Lower lobe of right lung (tissue), 2 donors: ENCODE measurements around the gene DPP6. TPM values are rescaled to one million over a fixed set of nuclear protein-coding genes. Genes with fewer than 3 reads are reported as not detected.

ENCODE experiments used
- ATAC-seq, 2 donors: fragments of 200-7000 bp; cut with Tn5 transposase; one replicate each; pipeline ENCODE4 v1.9.1; 2020 to 2022; ENCODE audit warnings: mild to moderate bottlenecking in 2 of 2, moderate library complexity in 2 of 2
- DNase-seq: peaks from one replicate; pipeline ENCODE4 v3.0.0-alpha.2; 2020
- H3K27ac ChIP-seq: fragments of 200-600 bp; one replicate; pipeline ENCODE4 v1.8.0; 2022
- H3K27me3 ChIP-seq: fragments of 200-600 bp; one replicate; pipeline ENCODE4 v1.8.0; 2022; ENCODE audit warnings: low read depth
- H3K36me3 ChIP-seq: fragments of 200-600 bp; one replicate; pipeline ENCODE4 v1.8.0; 2022; ENCODE audit warnings: mild to moderate bottlenecking
- H3K4me1 ChIP-seq: fragments of 200-600 bp; one replicate; pipeline ENCODE4 v1.8.0; 2022
- H3K4me3 ChIP-seq: fragments of 200-600 bp; one replicate; pipeline ENCODE4 v1.8.0; 2022; ENCODE audit warnings: mild to moderate bottlenecking
- H3K9me3 ChIP-seq: fragments of 200-600 bp; one replicate; pipeline ENCODE4 v1.8.0; 2022
- intact Hi-C: fragments of 100-400 bp; cut with DNase I; formaldehyde crosslinking; loops from one replicate; pipeline ENCODE4 v1.11.0; 2022
- total RNA-seq: library from RNA; stranded (reverse); fragmentation: NEBNext Ultra II Directional; extraction: Animal tissue kit (Norgen Biotek cat#: 25700); gene quantifications from one replicate; pipeline ENCODE4 v1.2.1, GENCODE V29; 2021
- TF ChIP-seq, protein P1 (sequence below): fragments of 200-600 bp; IDR thresholded peaks from one replicate; pipeline ENCODE4 v1.8.0; 2022; ENCODE audit warnings: antibody characterized with exemption, mild to moderate bottlenecking
- donor health status: DM: no; HTN: yes; CAD: no; lungs with severe emphysema.

DPP6 gene
- total RNA-seq, 1 donor from 2014 or later, result 0.71 TPM

DNA sequence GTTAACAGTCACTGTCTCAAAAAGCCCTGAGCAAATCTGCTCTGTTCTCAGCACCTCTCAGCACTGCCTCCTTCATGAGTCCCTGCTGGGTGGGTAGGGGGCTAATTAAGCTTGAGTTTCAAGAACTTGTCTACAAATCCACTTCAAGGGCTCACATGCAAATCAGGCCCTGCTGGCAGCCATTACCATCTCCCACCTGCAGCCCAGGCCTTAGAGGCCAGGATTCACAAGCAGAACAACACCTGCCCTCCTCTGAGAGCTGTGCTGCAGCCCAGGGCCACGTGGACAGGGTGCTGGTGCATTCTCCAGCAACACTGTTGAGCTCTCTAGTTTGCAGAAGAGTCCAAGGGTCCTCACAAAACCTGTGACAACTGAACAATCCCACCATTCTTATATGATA lies 119.2 kb downstream of the DPP6 start:
- intact Hi-C loops, result no loop called here
- ATAC-seq (no peak), DNase-seq (no peak)
- H3K4me1 ChIP-seq, result no peaks in the 10 kb centered on the region
- H3K4me3 ChIP-seq, result no peak overlapping the region
- no peaks in the 10 kb centered on the region for H3K27me3 ChIP-seq
- TF ChIP-seq, protein P1, sequence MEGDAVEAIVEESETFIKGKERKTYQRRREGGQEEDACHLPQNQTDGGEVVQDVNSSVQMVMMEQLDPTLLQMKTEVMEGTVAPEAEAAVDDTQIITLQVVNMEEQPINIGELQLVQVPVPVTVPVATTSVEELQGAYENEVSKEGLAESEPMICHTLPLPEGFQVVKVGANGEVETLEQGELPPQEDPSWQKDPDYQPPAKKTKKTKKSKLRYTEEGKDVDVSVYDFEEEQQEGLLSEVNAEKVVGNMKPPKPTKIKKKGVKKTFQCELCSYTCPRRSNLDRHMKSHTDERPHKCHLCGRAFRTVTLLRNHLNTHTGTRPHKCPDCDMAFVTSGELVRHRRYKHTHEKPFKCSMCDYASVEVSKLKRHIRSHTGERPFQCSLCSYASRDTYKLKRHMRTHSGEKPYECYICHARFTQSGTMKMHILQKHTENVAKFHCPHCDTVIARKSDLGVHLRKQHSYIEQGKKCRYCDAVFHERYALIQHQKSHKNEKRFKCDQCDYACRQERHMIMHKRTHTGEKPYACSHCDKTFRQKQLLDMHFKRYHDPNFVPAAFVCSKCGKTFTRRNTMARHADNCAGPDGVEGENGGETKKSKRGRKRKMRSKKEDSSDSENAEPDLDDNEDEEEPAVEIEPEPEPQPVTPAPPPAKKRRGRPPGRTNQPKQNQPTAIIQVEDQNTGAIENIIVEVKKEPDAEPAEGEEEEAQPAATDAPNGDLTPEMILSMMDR, result no peak
- H3K27ac ChIP-seq, result no peak overlapping the region
- no peaks in the 10 kb centered on the region for H3K36me3 ChIP-seq
- no peaks in the 10 kb centered on the region for H3K9me3 ChIP-seq

GRCh38 chr7:154172236-154172635 lies 120.0 kb downstream of the DPP6 start:
- Histone ChIP-seq H3K4me1 (no peaks in the 10 kb centered on the region), H3K9me3 (no peaks in the 10 kb centered on the region), H3K27ac (no peak overlapping the region), H3K4me3 (no peak overlapping the region), H3K36me3 (no peaks in the 10 kb centered on the region), H3K27me3 (no peaks in the 10 kb centered on the region)
- ATAC-seq, result no peak
- intact Hi-C loops, result no loop called here
- TF ChIP-seq, protein P1, result no peak
- DNase-seq, result no peak

DNA sequence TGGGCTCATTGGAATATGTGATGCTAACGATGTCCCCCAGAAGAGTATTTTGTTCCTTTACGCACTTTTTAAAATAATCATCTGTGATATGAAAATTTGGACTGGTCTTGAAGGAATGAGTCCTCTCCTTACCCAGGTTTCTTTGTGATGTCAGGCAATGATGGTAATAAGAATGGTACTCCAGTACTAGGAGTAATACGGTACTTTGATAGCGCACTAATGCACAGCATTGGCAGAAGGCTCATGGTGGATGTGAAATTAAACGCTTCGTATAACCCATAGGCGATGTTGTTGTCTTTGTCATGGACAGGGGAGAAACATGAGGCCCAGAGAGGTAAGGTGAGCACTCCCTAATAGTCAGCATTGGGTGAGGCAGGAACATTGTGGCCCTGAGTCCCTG lies 125.4 kb downstream of the DPP6 start:
- no peak overlapping the region for H3K4me3 ChIP-seq
- H3K27ac ChIP-seq, result no peak overlapping the region
- TF ChIP-seq, protein P1, result no peak
- intact Hi-C loops, result no loop called here
- no peak for ATAC-seq
- no peak for DNase-seq
- no peaks in the 10 kb centered on the region for H3K4me1 ChIP-seq
- no peaks in the 10 kb centered on the region for H3K27me3 ChIP-seq
- H3K9me3 ChIP-seq, result no peaks in the 10 kb centered on the region
- H3K36me3 ChIP-seq, result no peaks in the 10 kb centered on the region

GRCh38 chr7:154178895-154179294 lies 126.7 kb downstream of the DPP6 start:
- TF ChIP-seq, protein P1, result no peak
- no peak overlapping the region for H3K27ac ChIP-seq
- no peaks in the 10 kb centered on the region for H3K9me3 ChIP-seq
- no peaks in the 10 kb centered on the region for H3K36me3 ChIP-seq
- H3K4me3 ChIP-seq, result no peak overlapping the region
- DNase-seq (no peak), ATAC-seq (no peak)
- intact Hi-C loops, result no loop called here
- H3K27me3 ChIP-seq, result no peaks in the 10 kb centered on the region
- no peaks in the 10 kb centered on the region for H3K4me1 ChIP-seq

- H3K4me1 ChIP-seq, result no peaks in the 10 kb centered on the region
- H3K4me3 ChIP-seq, result no peak overlapping the region
- H3K27ac ChIP-seq, result no peak overlapping the region
- no peaks in the 10 kb centered on the region for H3K9me3 ChIP-seq
- TF ChIP-seq, protein P1, result no peak
- ATAC-seq (no peak), DNase-seq (no peak)
- intact Hi-C loops, result no loop called here
- no peaks in the 10 kb centered on the region for H3K27me3 ChIP-seq
- H3K36me3 ChIP-seq, result no peaks in the 10 kb centered on the region
Observed at GRCh38 chr7:154183482-154183881, 131.3 kb downstream of the DPP6 start.

DNA sequence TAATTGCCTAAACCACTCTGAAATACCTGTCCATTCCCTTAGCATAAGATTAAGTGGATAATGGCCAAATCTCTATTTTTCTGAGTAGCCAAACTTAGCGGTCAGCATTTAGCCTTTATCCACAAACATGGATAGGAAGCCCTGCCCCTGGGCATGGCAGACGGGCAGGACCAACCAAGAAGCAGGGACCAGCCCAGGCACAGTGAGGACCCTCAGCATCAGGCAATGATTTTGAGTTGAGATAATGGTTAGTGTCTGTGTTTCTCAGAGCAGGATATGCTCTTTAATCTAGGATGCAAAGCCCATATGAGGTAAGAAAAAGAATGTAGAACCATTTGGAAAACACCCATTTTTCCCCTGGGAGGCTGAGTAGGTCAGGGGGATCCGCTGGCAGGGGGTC lies 131.7 kb downstream of the DPP6 start:
- TF ChIP-seq, protein P1, result no peak
- H3K4me1 ChIP-seq, result no peaks in the 10 kb centered on the region
- no peak for ATAC-seq
- DNase-seq, result no peak
- H3K9me3 ChIP-seq, result no peaks in the 10 kb centered on the region
- intact Hi-C loops, result no loop called here
- H3K27me3 ChIP-seq, result no peaks in the 10 kb centered on the region
- H3K4me3 ChIP-seq, result no peak overlapping the region
- no peaks in the 10 kb centered on the region for H3K36me3 ChIP-seq
- H3K27ac ChIP-seq, result no peak overlapping the region
